ENCODE measurements around the gene RUNDC3A.

RUNDC3A gene

GRCh38 chr17:44284024-44284400 is 24.4 kb upstream of the RUNDC3A start:
- no peak for DNase-seq

- DNase-seq: no peak
These were observed 20.8 kb upstream of the RUNDC3A start for GRCh38 chr17:44287651-44288050.

- no peak for DNase-seq
These were observed 14.7 kb upstream of the RUNDC3A start for GRCh38 chr17:44293509-44294226.

DNA sequence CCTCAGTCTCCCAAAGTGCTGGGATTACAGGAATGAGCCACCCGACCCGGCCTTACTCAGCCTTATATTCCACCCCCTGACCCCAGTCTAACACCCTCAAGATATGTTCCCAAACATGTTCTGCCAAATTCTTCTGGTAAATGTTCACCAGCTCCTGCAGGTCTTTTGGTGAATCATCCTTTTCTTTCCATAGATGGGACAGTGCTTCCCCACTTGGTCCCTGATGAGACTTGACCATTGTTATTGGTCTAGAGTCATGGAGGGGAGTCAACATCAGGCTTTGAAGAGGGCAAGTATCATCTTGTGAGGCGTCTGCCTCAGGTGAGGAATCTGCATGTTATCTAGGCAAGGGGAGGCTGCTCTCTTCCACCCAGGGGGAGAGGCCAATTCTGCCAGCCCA is 10.4 kb upstream of the RUNDC3A start:
- DNase-seq: no peak

DNA sequence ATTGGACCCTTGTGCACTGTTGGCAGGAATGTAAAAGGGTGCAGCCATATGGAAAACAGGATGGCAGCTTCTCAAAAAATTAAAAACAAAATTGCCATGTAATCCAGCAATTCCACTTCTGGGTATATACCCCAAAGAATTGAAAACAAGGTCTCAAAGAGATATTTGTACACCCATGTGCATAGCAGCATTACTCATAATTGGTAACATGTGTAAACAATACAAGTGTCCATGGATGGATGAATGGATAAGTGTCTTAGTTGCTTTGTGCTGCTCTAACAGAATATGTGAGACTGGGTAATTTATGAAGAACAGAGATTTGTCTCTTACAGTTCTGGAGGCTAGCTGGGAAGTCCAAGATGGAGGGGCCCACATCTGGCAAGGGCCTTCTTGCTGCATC is 3.8 kb upstream of the RUNDC3A start:
- DNase-seq: no peak

- DNase-seq: no peak
These were observed 814 bp upstream of the RUNDC3A start for GRCh38 chr17:44307387-44308186.

DNA sequence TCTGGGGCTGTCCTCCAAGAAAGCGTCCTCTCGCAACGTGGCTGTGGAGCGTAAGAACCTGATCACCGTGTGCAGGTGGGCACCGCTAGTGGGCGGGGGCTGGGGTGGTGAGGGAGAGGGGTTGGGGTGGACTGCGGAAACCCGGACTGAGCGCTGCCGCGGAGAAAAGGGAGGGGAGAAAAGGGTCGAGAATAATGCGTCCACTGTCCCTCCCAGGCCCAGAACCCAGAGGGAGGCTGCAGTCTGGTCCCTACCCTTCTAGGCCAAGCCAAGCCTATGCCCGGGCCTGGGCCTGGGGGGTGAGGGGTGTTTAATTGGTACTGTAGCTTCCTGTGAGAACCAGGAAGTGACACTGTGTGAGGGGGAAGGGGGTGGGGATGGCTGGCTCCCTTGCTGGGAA is 464 bp downstream of the RUNDC3A start:
- no peak for DNase-seq

GRCh38 chr17:44309472-44309871 is 1.1 kb downstream of the RUNDC3A start:
- no peak for DNase-seq

- no peak for DNase-seq
These were observed 1.8 kb downstream of the RUNDC3A start for GRCh38 chr17:44310188-44310587.

DNA sequence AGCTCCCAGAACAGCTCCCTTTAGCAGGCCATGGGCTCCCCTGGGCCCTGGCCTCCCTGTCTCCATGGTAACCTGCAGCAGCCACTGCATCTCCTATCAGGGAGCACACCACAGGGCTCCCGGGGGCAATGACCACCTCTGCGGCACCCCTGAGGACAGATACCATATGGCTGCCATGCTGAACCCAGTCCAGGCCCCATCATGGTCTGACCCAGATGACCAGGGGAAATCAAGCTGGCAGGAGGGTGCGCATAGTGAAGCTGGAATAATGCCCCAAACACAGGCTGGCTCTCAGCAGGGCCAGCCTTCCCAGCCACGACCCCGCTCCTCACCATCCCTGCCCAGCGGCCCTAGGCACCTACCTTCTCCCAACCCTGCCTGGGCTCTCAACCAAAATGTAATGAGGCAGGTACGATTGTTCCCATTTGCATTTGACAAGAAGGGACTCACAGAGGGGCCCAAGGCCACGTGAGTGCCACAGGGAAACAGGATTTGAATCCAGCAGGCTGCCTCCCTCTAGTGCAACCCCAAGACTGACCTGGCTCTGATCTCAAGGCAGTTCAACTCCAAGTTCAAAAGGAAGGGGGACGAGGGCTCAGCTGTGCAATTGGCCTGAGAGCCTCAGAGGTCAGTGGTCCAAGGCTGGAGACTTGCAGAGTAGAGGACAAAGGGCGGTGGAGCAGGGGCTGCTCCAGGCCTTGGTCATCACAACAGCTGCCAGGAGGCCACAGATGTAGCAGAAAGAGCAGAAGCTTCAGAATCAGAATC is 2.4 kb downstream of the RUNDC3A start:
- DNase-seq: no peak

GRCh38 chr17:44311562-44312181 is 3.3 kb downstream of the RUNDC3A start:
- DNase-seq: no peak

DNA sequence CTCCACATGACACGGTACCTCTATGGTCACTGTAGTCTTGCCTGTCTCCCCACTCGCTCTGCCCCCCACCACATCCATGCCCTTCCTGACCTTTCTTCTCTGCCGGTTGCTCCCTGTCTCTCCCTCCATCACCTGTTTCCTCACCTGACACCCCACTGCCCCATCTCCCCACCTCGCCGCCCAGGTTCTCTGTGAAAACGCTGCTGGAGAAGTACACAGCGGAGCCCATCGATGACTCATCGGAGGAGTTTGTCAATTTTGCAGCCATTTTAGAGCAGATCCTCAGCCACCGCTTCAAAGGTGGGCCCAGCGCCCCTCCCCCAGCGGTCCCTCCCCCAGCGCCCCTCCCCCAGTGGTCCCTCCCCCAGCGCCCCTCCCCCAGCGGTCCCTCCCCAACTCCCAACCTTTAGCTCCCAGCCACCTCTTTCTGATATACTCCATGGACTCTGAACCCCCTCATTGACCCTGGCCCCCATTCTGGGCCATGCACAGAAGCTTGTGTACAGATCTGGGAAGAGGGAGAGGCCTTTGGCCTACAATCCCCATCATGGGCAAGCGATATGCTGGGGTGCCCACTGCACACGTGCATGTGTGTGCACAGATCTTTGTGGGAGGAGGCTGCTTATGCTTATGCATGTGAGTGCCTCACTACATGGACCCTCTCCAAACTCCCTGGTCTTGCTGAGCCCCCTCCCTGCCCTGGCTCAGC is 4.1 kb downstream of the RUNDC3A start:
- no peak for DNase-seq

GRCh38 chr17:44314031-44314430 is 5.6 kb downstream of the RUNDC3A start:
- no peak for DNase-seq

GRCh38 chr17:44314524-44314868 is 6.1 kb downstream of the RUNDC3A start:
- no peak for DNase-seq

DNA sequence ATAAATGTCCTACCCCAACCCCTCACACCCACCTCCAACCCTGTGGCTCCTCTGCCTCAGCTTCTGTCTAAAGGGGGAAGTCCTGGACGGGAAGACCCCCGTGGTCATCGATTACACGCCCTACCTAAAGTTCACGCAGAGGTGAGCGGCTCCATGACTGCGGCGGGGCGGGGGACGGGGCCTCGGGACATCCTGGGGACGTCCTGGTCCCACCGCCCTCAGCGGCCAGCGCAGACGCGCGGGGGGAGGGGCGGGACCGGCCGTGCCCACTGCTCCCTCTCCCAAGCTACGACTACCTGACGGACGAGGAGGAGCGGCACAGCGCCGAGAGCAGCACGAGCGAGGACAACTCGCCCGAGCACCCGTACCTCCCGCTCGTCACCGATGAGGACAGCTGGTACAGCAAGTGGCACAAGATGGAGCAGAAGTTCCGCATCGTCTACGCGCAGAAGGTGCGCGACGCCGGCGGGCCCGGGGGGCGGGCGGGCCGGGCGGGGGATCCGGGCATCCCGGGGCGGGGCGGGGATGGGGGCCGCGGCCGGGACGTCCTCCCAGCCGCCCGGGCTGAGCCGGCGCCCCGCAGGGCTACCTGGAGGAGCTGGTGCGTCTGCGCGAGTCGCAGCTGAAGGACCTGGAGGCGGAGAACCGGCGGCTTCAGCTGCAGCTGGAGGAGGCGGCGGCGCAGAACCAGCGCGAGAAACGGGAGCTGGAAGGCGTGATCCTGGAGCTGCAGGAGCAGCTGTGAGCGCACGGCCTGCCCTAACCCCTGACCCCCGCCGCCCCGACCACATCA is 6.7 kb downstream of the RUNDC3A start:
- peak; percentile 60 for DNase-seq

DNA sequence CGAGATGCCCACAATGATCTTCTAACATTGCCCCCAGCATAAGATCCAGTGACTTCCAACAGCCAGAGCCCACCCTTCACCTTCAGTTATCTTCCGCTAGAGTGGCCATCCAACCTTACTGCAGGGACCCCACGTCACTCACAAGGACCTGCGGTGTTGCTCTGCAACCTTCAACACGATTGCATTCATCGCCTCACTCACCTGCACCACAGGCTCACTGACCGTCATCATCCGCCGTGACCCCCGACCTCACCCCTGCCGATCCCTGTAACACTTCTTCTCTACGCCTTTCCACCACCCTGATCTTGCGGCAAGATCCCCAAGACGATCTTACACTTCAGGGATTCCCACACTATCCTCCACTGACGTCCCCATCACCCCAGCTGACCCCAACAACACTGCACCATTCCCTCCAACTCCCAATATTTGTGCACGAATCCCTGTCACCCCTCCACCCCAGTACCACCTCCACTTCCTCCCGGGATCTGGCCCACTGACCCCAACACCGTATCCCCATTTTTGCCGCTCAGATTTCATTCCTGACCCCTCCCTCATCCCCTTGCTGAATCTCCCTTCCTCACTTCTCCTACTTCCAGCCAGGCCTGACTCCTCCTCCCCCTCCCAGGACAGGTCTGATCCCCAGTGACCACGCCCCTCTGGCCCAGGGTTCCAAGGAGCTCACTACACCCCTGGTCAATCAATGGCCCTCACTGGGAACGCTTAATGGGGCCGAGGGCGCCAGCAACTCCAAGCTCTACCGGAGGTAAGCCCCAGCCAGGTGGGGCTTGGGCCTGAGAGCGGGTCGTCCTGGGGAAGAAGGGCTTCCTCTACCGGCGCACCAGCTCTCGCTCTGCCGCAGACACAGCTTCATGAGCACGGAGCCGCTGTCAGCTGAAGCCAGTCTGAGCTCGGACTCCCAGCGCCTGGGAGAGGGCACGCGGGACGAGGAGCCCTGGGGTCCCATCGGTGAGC is 7.6 kb downstream of the RUNDC3A start:
- DNase-seq: no peak

DNA sequence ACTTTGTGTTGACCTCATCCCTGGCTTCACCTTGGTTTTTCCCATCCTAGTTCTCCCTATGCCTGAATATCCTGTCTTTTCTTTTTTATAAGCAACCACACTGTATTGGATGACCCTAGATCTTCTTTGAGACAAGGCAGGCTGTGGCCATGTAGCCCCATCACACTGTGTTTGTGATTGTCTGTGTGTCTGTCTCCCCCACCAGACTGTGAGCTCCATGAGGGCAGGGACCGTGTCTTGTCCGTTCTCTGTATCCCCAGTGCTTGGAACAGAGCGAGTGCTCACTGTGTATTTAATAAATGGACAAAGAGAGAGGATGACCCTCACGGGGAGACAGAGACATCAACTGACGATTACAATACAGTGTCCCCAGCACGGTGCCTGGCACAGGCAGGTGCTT is 9.1 kb downstream of the RUNDC3A start:
- no peak for DNase-seq

DNA sequence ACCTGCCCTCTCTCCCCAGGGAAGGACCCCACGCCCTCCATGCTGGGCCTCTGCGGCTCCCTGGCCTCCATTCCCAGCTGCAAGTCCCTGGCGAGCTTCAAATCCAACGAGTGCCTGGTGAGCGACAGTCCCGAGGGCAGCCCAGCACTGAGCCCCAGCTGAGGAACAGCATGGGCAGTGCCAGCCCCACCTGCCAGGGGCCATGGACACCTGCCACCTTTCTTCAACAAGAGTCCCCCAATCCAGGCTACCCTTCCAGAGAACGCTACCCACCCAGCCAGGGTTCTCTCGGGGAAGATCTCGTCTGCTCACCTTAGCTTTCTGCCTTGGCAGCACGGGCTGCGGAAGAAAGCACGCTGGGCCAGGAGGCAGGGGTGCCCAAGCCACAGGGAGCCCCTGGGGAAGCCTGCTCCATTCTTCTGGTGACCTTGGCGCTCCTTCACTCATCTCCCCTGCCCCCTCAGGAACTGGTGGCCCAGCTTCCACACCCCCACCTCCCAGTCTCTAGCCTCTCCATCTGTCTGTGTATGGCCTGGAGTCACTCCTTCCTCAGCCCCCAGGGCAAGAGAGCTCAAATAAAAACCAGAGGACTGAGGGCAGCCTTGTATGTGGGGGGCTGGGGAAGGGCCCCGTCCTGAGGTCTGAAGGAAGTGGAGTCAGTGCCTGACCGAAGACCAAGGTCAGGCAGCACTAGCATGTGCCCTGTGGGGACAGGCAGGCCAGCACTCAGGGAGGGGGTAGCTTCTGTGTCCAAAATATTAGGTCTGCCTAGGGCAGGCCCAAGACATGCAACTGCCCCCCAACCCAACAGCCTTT is 9.9 kb downstream of the RUNDC3A start:
- DNase-seq: no peak

DNA sequence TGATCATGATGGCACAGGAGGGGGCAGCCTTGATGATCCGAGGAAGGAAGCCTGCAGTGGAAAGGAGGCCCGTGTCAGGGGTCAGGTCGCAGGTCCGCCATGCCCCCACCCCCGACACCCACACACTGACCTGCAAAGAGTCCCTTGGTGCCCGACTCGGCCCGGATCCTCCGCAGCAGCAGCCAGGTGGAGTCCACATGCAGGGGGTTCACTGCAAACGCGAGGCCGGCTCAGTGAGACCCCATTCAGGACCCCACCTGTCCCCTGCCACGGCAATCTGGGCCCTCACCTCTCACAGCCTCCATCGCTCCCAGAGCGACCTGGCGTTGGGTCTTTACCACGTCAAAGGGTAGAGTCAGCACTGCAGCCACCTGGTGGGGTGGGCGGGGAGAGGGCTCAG is 11.7 kb downstream of the RUNDC3A start:
- no peak for DNase-seq
